GM13976 (cell line): ENCODE measurements around the gene PRR16.

Experiments used
- DNase-seq: peaks from one replicate; pipeline ENCODE4 v3.0.0; 2012; ENCODE audit warnings: low spot score
- CTCF ChIP-seq: IDR thresholded peaks from 2 replicates; pipeline ENCODE4 v1.5.1; 2012; ENCODE audit warnings: borderline replicate concordance, mild to moderate bottlenecking; ENCODE audit not compliant: insufficient read depth; ENCODE audit errors: extremely low read depth, missing control alignments, control extremely low read depth
- in situ Hi-C: fragments of 300-500 bp; cut with MboI; formaldehyde crosslinking; loops from one replicate; pipeline ENCODE4 v1.12.0; 2022; ENCODE audit warnings: low sequenced_read_pairs, mixed read lengths, inconsistent platforms; ENCODE audit not compliant: unreplicated experiment

The PRR16 gene

DNA sequence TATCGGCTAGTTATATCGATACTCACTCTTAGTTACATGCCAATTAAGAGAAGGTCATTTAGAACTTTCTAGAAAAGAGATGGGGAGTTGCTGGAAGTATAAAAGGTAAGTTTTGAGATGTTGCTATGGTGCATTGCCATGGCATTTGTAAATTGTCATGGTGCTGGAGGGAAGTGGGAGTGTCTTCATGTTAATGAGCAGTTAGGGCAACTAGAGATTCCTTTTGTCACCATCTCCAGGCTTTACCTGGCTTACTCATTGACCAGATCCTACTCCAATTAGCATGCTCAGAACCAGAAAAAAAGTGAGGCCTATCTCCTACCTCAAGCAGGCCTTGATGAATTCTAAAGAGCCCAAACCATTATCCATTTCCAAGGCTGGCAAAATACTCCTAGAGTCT is 82.8 kb downstream of the PRR16 start:
- no peak for DNase-seq
- in situ Hi-C loops, result no loop called here
- no peak for TF ChIP-seq CTCF

GRCh38 chr5:120550358-120550757 is 86.3 kb downstream of the PRR16 start:
- in situ Hi-C loops, result no loop called here
- DNase-seq, result no peak
- no peak for TF ChIP-seq CTCF

DNA sequence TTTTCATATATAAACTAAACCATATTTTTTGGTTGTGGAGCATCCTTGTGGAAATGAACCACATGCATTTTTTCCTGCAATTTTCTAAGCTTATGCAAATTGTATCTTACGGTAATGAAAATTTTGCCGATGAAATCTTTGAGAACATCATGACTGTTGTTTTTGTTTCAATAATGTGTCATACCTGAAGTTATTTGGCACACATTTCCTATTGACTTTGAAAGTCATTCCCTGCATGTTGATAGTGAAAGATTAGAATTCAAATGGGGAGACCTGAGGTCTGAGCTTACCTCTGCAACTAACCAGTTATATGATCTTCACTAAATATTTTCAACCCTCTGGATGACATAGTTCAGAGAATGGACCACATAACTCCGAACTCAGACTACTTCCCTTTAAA is 88.5 kb downstream of the PRR16 start:
- in situ Hi-C loops, result no loop called here
- no peak for TF ChIP-seq CTCF
- DNase-seq, result no peak

DNA sequence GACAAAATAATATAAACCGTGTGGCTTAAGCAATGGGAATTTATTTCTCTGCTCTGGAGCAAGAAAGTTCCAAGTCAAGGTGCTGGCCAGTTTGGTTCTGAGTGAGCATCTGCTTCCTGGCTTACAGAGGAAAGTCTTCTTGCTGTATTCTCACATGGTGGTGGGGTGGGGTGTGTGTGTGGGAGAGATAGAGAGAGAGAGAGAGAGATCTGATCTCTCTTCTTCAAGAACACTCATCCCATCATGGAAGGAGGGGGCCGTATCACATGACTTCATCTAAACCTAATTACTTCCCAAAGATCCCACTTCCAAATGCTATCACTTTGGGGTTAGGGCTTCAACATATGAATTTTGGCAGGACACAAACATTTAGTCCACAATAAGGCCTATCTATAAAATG is 91.2 kb downstream of the PRR16 start:
- no peak for DNase-seq
- in situ Hi-C loops, result no loop called here
- TF ChIP-seq CTCF, result no peak

- in situ Hi-C loops, result no loop called here
- DNase-seq, result no peak
- TF ChIP-seq CTCF, result no peak
Observed at GRCh38 chr5:120564013-120564412, 99.9 kb downstream of the PRR16 start.

DNA sequence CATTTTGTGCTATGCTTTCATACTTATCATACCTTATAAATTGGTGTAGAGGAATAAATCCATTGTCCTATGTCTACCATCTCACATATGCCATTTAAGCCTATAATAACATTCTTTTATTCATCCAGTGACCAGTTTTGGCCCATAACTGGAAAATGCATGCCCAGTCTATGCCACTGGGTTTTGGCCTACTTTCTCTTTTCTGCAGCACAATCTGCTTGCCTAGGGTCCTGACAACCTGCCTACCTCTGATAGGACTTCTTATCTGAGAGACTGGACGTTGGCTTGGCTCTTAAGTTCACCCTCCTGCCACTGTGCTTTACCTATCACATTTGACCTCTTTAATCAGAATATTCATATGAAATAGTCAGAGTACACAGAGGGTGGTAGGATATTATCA is 103.0 kb downstream of the PRR16 start:
- in situ Hi-C loops, result no loop called here
- no peak for TF ChIP-seq CTCF
- no peak for DNase-seq

DNA sequence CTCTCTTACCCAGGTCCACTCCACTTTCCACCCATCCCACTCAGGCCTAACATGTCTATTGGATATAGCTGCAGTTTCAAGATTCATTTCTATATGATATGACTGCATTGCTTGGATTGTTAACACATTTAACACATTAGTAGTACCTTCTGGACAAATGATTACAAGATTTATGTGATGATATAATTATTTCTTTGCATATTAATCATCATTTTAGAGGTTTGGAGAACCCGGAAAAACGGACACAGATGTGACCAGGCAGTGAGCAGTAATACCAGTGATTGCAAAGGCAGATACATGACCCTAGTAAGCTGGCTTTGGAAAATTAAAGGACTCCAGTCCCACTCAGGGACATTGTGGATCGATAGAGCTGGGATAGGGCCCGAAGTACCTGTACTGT is 103.8 kb downstream of the PRR16 start:
- no peak for TF ChIP-seq CTCF
- no peak for DNase-seq
- in situ Hi-C loops, result no loop called here
